HepG2 (cell line): Measurements from ENCODE around the gene ZNF217.
"Not testable (repeated sequence)": the region's sequence is repeated elsewhere in the genome, so short reads cannot be mapped to it uniquely, and the experiment has no call there.

Experiments used
- ZEB1 ChIP-seq: IDR thresholded peaks from 2 replicates; pipeline ENCODE4 v1.6.1; 2012; ENCODE audit warnings: mild to moderate bottlenecking, low read depth, inconsistent platforms; ENCODE audit not compliant: insufficient replicate concordance
- ZNF570 ChIP-seq: sonication (generic); formaldehyde crosslinking; IDR thresholded peaks from 2 replicates; pipeline ENCODE4 v1.4.0; 2020; ENCODE audit warnings: mild to moderate bottlenecking, missing genetic modification reagents, borderline replicate concordance

DNA sequence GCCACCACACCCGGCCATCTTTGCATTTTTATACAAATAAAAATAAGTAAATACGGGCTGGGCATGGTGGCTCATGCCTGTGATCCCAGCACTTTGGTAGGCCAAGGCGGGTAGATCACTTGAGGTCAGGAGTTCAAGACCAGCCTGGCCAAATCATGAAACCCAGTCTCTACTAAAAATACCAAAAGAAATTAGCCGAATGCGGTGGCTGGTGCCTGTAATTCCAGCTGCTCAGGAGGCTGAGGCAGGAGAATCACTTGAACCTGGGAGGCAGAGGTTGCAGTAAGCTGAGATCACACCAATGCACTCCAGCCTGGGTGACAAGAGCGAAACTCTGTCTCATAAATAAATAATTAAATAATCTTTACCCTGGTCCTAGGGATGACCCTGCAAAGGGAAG is 22.9 kb upstream of the ZNF217 start:
- TF ChIP-seq ZEB1; ZNF570 (CRISPR knock-in tag): not testable (repeated sequence)
